Thyroid gland (tissue), 4 donors: ENCODE data around the gene FAM200C.

Experiments used
- CTCF ChIP-seq, 6 experiments: fragments of 200-600 bp in 3 of 6; fragments of 450-650 bp in 3 of 6; sonication (generic) in 3 of 6; IDR thresholded peaks; one replicate each; pipeline ENCODE4 v1.5.1; 2016 to 2019; ENCODE audit warnings: antibody characterized with exemption in 6 of 6, mild to moderate bottlenecking in 2 of 6, inconsistent platforms in 1 of 6, moderate library complexity in 1 of 6
- POLR2A ChIP-seq, 2 donors: fragments of 450-650 bp; IDR thresholded peaks; one replicate each; pipeline ENCODE4 v1.6.1; 2017; ENCODE audit warnings: antibody characterized with exemption in 2 of 2, mild to moderate bottlenecking in 2 of 2, moderate library complexity in 1 of 2

- TF ChIP-seq CTCF (IDR thresholded peaks at IDR 0.05) = no peak
- TF ChIP-seq POLR2A (IDR thresholded peaks at IDR 0.05) = no peak
Observed at GRCh38 chr5:160359816-160360215, 40.0 kb downstream of the FAM200C start.
